Common myeloid progenitor, CD34-positive (primary cell): ENCODE measurements around the gene SMAD5.

Experiments
- CTCF ChIA-PET: fragments of 350-600 bp; sonication (Branson Sonifier 250); formaldehyde crosslinking; loops from one replicate; lab custom pipeline; 2021; ENCODE audit warnings: antibody characterized with exemption; lab: Charles Lee
- POLR2A ChIA-PET: fragments of 350-600 bp; sonication (Branson Sonifier 250); formaldehyde crosslinking; loops from one replicate; lab custom pipeline; 2021; ENCODE audit warnings: antibody characterized with exemption; lab: Charles Lee
- DNase-seq, 3 donors: peaks; one replicate each; pipeline versions ENCODE4 v3.0.0 to v3.0.0-alpha.2; 2013
- H3K27ac ChIP-seq, 2 experiments: 1 replicate in 1 of 2; 2 replicates in 1 of 2; pipeline ENCODE4 v1.7.0; 2013; ENCODE audit warnings: inconsistent platforms in 2 of 2, low read length in 2 of 2, mild to moderate bottlenecking in 2 of 2, low read depth in 1 of 2, moderate library complexity in 1 of 2; ENCODE audit not compliant: severe bottlenecking in 2 of 2, insufficient read depth in 1 of 2, poor library complexity in 1 of 2
- H3K27me3 ChIP-seq, 5 experiments: replicated peaks in 2 of 5; 1 replicate in 3 of 5; 2 replicates in 2 of 5; pipeline versions ENCODE4 v1.6.1 to v1.7.0; 2013; ENCODE audit warnings: low read length in 4 of 5, mild to moderate bottlenecking in 2 of 5, moderate library complexity in 2 of 5, inconsistent platforms in 1 of 5; ENCODE audit not compliant: insufficient read depth in 5 of 5, control insufficient read depth in 4 of 5
- H3K36me3 ChIP-seq, 4 experiments: 1 replicate in 2 of 4; 2 replicates in 2 of 4; pipeline versions ENCODE4 v1.6.1 to v1.7.0; 2013; ENCODE audit warnings: low read length in 3 of 4, control low read depth in 1 of 4, mild to moderate bottlenecking in 1 of 4; ENCODE audit not compliant: control insufficient read depth in 4 of 4, insufficient read depth in 4 of 4
- H3K4me1 ChIP-seq, 4 experiments: 1 replicate in 3 of 4; 2 replicates in 1 of 4; pipeline versions ENCODE4 v1.6.1 to v1.7.1; 2013; ENCODE audit warnings: low read length in 3 of 4, mild to moderate bottlenecking in 3 of 4, control low read depth in 1 of 4, inconsistent platforms in 1 of 4, moderate library complexity in 1 of 4; ENCODE audit not compliant: control insufficient read depth in 4 of 4, insufficient read depth in 4 of 4; ENCODE audit errors: control extremely low read depth in 1 of 4
- H3K4me3 ChIP-seq, 7 experiments: 1 replicate in 4 of 7; 2 replicates in 3 of 7; pipeline versions ENCODE4 v1.5.1 to v1.7.0; 2013; ENCODE audit warnings: mild to moderate bottlenecking in 7 of 7, low read length in 6 of 7, moderate library complexity in 6 of 7, inconsistent platforms in 2 of 7, low read depth in 2 of 7, control low read depth in 1 of 7; ENCODE audit not compliant: insufficient read depth in 4 of 7, control insufficient read depth in 1 of 7; ENCODE audit errors: extremely low read depth in 1 of 7
- H3K9me3 ChIP-seq, 5 experiments: 1 replicate in 4 of 5; 2 replicates in 1 of 5; pipeline versions ENCODE4 v1.6.1 to v1.7.1; 2013; ENCODE audit warnings: low read length in 4 of 5, mild to moderate bottlenecking in 2 of 5, inconsistent platforms in 1 of 5, low read depth in 1 of 5, moderate library complexity in 1 of 5; ENCODE audit not compliant: control insufficient read depth in 4 of 5, insufficient read depth in 2 of 5; ENCODE audit errors: control extremely low read depth in 1 of 5
- WGBS: methylation state at CpG from one replicate; pipeline ENCODE4 v1.1.5; 2013; ENCODE audit not compliant: insufficient coverage; 5-methylcytosine and 5-hydroxymethylcytosine counted together

The SMAD5 gene

GRCh38 chr5:136203303-136203922, 70.8 kb downstream of the SMAD5 start:
- H3K4me1 ChIP-seq = peaks cover 0 to 2% (median 0%) of the 10 kb centered on the region in 4 experiments
- peaks cover 0 to 3% (median 0%) of the 10 kb centered on the region in 5 experiments for H3K9me3 ChIP-seq
- no peaks in the 10 kb centered on the region for H3K36me3 ChIP-seq
- no peak overlapping the region for H3K4me3 ChIP-seq
- no peak overlapping the region for H3K27ac ChIP-seq
- ChIA-PET POLR2A (no interaction called here), CTCF (interaction anchor here (1.2 kb wide), 1 partner anchor 323 kb away, joined by 3 read pairs; no protein-coding TSS in a partner anchor)
- peaks cover 2 to 60% (median 29%) of the 10 kb centered on the region in 5 experiments for H3K27me3 ChIP-seq
- WGBS = 93% methylated on average over 4 of the region's 6 CpGs
- no peak for DNase-seq

- Histone ChIP-seq H3K4me3 (no peak overlapping the region), H3K36me3 (no peaks in the 10 kb centered on the region), H3K4me1 (peaks cover 0 to 7% (median 3%) of the 10 kb centered on the region in 4 experiments), H3K27me3 (peaks cover 2 to 43% (median 24%) of the 10 kb centered on the region in 5 experiments), H3K9me3 (peaks cover 0 to 3% (median 0%) of the 10 kb centered on the region in 5 experiments), H3K27ac (no peak overlapping the region)
- ChIA-PET CTCF (interaction anchor here (1.5 kb wide), 1 partner anchor 9 kb away, joined by 7 read pairs; no protein-coding TSS in a partner anchor), POLR2A (no interaction called here)
- WGBS = 95% methylated on average over 8 of the region's 8 CpGs
- no peak for DNase-seq
These were observed 72.5 kb downstream of the SMAD5 start for GRCh38 chr5:136205061-136205702.

- H3K27me3 ChIP-seq = peaks cover 2 to 40% (median 20%) of the 10 kb centered on the region in 5 experiments
- ChIA-PET CTCF (interaction anchor here (1.5 kb wide), 1 partner anchor 8 kb away, joined by 7 read pairs; no protein-coding TSS in a partner anchor), POLR2A (no interaction called here)
- peaks cover 0 to 3% (median 0%) of the 10 kb centered on the region in 5 experiments for H3K9me3 ChIP-seq
- DNase-seq = no peak
- no peak overlapping the region for H3K4me3 ChIP-seq
- no peaks in the 10 kb centered on the region for H3K36me3 ChIP-seq
- no peak overlapping the region for H3K27ac ChIP-seq
- peaks cover 0 to 7% (median 3%) of the 10 kb centered on the region in 4 experiments for H3K4me1 ChIP-seq
- 97% methylated on average over 4 of the region's 4 CpGs for WGBS
These were observed 73.3 kb downstream of the SMAD5 start for GRCh38 chr5:136205941-136206340.

DNA sequence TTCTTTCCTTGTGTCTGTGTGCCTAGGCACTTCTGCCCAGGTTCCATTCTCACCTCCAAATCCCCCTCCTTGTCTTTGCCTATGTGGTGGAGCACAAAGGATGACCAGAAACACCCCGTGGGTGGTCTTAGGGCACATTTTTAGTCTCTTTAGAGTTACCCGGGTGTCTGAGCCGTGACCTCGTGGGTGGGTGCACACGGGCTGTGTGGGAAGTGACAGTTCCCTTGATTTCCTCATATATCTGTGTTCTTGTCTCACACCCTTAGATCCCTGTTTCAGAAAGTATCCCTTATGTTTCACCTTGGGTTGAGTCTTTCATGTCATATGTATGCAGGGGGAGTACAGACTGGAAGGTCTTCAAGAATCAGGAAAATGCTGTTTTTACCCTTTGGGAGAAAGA, 73.7 kb downstream of the SMAD5 start:
- H3K27me3 ChIP-seq = peaks cover under 1 to 39% (median 16%) of the 10 kb centered on the region in 5 experiments
- DNase-seq = no peak
- CTCF ChIA-PET = no interaction called here

GRCh38 chr5:136207631-136208030, 75.0 kb downstream of the SMAD5 start:
- H3K4me1 ChIP-seq = peaks cover 0 to 7% (median 3%) of the 10 kb centered on the region in 4 experiments
- no peak overlapping the region for H3K27ac ChIP-seq
- peaks cover 0 to 3% (median 0%) of the 10 kb centered on the region in 5 experiments for H3K9me3 ChIP-seq
- H3K4me3 ChIP-seq = no peak overlapping the region
- CTCF ChIA-PET = no interaction called here
- POLR2A ChIA-PET = no interaction called here
- DNase-seq = no peak
- 100% methylated on average over 7 of the region's 7 CpGs for WGBS
- peaks cover 0 to 29% (median 11%) of the 10 kb centered on the region in 5 experiments for H3K27me3 ChIP-seq
- no peaks in the 10 kb centered on the region for H3K36me3 ChIP-seq

More for the DNA sequence above, 73.7 kb downstream of the SMAD5 start:
- H3K9me3 ChIP-seq = peaks cover 0 to 3% (median 0%) of the 10 kb centered on the region in 5 experiments
- WGBS = 100% methylated on average over 5 of the region's 5 CpGs
- H3K27ac ChIP-seq = no peak overlapping the region
- no peak overlapping the region for H3K4me3 ChIP-seq
- peaks cover 0 to 7% (median 3%) of the 10 kb centered on the region in 4 experiments for H3K4me1 ChIP-seq
- no peaks in the 10 kb centered on the region for H3K36me3 ChIP-seq
- POLR2A ChIA-PET = no interaction called here

- ChIA-PET CTCF (no interaction called here), POLR2A (no interaction called here)
- H3K4me3 ChIP-seq = no peak overlapping the region
- no peak overlapping the region for H3K27ac ChIP-seq
- no peaks in the 10 kb centered on the region for H3K36me3 ChIP-seq
- H3K9me3 ChIP-seq = peaks cover 0 to 3% (median 0%) of the 10 kb centered on the region in 5 experiments
- H3K4me1 ChIP-seq = peaks cover 0 to 7% (median 3%) of the 10 kb centered on the region in 4 experiments
- WGBS = 62% methylated on average over 3 of the region's 3 CpGs
- H3K27me3 ChIP-seq = peaks cover 0 to 29% (median 9%) of the 10 kb centered on the region in 5 experiments
- peak in 2 of 3 donors; percentile 16 to 24 for DNase-seq
These were observed 76.3 kb downstream of the SMAD5 start for GRCh38 chr5:136208916-136209315.
